GM23338 (cell line): ENCODE data around the gene TRAF5.

Source experiments
- ETS1 ChIP-seq: IDR thresholded peaks from 2 replicates; pipeline ENCODE4 v1.6.1; 2016; ENCODE audit warnings: antibody characterized with exemption
- EZH2 ChIP-seq: fragments of 200-600 bp; sonication (generic); IDR thresholded peaks from one replicate; pipeline ENCODE4 v1.8.0; 2017; ENCODE audit warnings: antibody characterized with exemption, mild to moderate bottlenecking, low read depth; ENCODE audit not compliant: unreplicated experiment
- EZH2phosphoT487 ChIP-seq: fragments of 200-600 bp; sonication (generic); IDR thresholded peaks from one replicate; pipeline ENCODE4 v1.8.1; 2018; ENCODE audit warnings: antibody characterized with exemption; ENCODE audit not compliant: unreplicated experiment
- JUNB ChIP-seq: IDR thresholded peaks from one replicate; pipeline ENCODE4 v1.6.1; 2016; ENCODE audit warnings: antibody characterized with exemption; ENCODE audit not compliant: unreplicated experiment
- POLR2AphosphoS5 ChIP-seq: IDR thresholded peaks from 2 replicates; pipeline ENCODE4 v1.6.1; 2016; ENCODE audit warnings: antibody characterized with exemption, low read depth
- REST ChIP-seq: IDR thresholded peaks from one replicate; pipeline ENCODE4 v1.6.1; 2018; ENCODE audit warnings: antibody characterized with exemption; ENCODE audit not compliant: unreplicated experiment
- TF ChIP-seq, protein P1 (sequence below), 2 experiments: fragments of 200-600 bp in 1 of 2; sonication (generic) in 1 of 2; conservative IDR thresholded peaks; 2 replicates each; pipeline versions ENCODE4 v1.5.1 to v1.6.1; 2016 to 2017; ENCODE audit warnings: antibody characterized with exemption in 2 of 2, low read depth in 2 of 2, mild to moderate bottlenecking in 2 of 2, moderate library complexity in 1 of 2

DNA sequence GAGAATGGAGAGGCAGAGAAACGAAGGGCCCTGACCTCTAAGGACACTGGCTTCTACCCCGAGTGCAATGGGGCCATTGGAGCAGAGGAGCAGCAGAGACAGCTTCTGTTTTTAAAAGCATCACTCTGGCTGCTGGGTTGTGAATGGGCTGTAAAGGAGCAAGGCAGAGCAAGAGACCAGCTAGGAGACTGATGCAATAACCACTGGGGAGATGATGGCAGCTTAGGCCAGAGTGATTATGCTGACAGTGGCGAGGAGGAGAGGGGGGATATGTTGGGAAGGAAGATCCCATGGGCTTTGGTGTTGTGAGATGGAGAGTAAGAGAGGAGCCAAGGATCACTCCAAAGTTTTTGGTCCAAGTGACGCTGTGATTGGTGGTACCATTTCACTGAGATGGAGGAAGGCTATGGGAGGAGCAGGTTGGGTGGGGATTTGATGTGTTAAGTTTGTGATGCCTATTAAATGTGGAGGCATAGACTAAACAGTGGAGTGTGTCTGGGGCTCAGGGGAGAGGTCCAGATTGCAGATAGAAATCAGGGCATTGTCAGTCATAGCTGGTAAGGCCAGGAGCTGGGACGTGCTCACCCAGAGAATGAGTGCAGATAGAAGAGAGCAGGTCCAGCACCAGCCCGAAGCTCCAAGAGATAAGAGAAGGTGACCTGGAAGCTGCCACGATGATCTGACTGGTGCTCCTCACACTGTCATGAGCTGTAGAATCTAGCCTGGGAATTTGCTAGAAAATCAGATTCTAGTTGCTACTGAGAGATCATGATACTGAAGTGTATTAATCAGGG lies 11.0 kb downstream of the TRAF5 start:
- TF ChIP-seq, protein P1, sequence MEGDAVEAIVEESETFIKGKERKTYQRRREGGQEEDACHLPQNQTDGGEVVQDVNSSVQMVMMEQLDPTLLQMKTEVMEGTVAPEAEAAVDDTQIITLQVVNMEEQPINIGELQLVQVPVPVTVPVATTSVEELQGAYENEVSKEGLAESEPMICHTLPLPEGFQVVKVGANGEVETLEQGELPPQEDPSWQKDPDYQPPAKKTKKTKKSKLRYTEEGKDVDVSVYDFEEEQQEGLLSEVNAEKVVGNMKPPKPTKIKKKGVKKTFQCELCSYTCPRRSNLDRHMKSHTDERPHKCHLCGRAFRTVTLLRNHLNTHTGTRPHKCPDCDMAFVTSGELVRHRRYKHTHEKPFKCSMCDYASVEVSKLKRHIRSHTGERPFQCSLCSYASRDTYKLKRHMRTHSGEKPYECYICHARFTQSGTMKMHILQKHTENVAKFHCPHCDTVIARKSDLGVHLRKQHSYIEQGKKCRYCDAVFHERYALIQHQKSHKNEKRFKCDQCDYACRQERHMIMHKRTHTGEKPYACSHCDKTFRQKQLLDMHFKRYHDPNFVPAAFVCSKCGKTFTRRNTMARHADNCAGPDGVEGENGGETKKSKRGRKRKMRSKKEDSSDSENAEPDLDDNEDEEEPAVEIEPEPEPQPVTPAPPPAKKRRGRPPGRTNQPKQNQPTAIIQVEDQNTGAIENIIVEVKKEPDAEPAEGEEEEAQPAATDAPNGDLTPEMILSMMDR (conservative IDR thresholded peaks at IDR 0.05; ENCODE audit: low read depth in 2 of 2): no peak
- TF ChIP-seq POLR2AphosphoS5: no peak
- TF ChIP-seq EZH2phosphoT487: no peak
- TF ChIP-seq REST: no peak
- TF ChIP-seq EZH2: no peak
- no peak for TF ChIP-seq ETS1
- no peak for TF ChIP-seq JUNB
